NCI-H526 (cell line): ENCODE data around the gene LAIR1.
"Not testable (repeated sequence)": the region's sequence is repeated elsewhere in the genome, so short reads cannot be mapped to it uniquely, and the experiment has no call there.

Experiments used
- DNase-seq, 2 experiments: peaks; one replicate each; lab custom pipeline; 2025; lab: John Stamatoyannopoulos, UW

Gene LAIR1

GRCh38 chr19:54341295-54341694 lies 23.4 kb downstream of the LAIR1 start:
- DNase-seq = no peak

GRCh38 chr19:54339646-54340358 lies 24.9 kb downstream of the LAIR1 start:
- no peak for DNase-seq

GRCh38 chr19:54338521-54338920 lies 26.2 kb downstream of the LAIR1 start:
- no peak for DNase-seq

GRCh38 chr19:54337858-54338230 lies 26.9 kb downstream of the LAIR1 start:
- DNase-seq = no peak

GRCh38 chr19:54336893-54337857 lies 27.6 kb downstream of the LAIR1 start:
- no peak for DNase-seq

- no peak for DNase-seq
Observed at GRCh38 chr19:54335979-54336892, 28.5 kb downstream of the LAIR1 start.

- no peak for DNase-seq
Observed at GRCh38 chr19:54335164-54335563, 29.6 kb downstream of the LAIR1 start.

GRCh38 chr19:54333586-54334298 lies 31.0 kb downstream of the LAIR1 start:
- DNase-seq = no peak

GRCh38 chr19:54332149-54332548 lies 32.6 kb downstream of the LAIR1 start:
- DNase-seq = no peak

GRCh38 chr19:54331626-54332025 lies 33.1 kb downstream of the LAIR1 start:
- DNase-seq = no peak

GRCh38 chr19:54329476-54330165 lies 35.1 kb downstream of the LAIR1 start:
- no peak for DNase-seq

- DNase-seq = not testable (repeated sequence)
Observed at GRCh38 chr19:54328781-54329180, 36.0 kb downstream of the LAIR1 start.

GRCh38 chr19:54325631-54326030 lies 39.1 kb downstream of the LAIR1 start:
- DNase-seq = no peak

GRCh38 chr19:54325194-54325621 lies 39.5 kb downstream of the LAIR1 start:
- DNase-seq = peak in 1 of 2 experiments; percentile 67

- no peak for DNase-seq
Observed at GRCh38 chr19:54324071-54324470, 40.7 kb downstream of the LAIR1 start.

- DNase-seq = not testable (repeated sequence)
Observed at GRCh38 chr19:54322934-54323333, 41.8 kb downstream of the LAIR1 start.

- not testable (repeated sequence) for DNase-seq
Observed at GRCh38 chr19:54322295-54322694, 42.4 kb downstream of the LAIR1 start.

GRCh38 chr19:54319892-54320670 lies 44.6 kb downstream of the LAIR1 start:
- DNase-seq = no peak

- DNase-seq = no peak
Observed at GRCh38 chr19:54319049-54319448, 45.7 kb downstream of the LAIR1 start.

- no peak for DNase-seq
Observed at GRCh38 chr19:54317965-54318240, 46.8 kb downstream of the LAIR1 start.
